Natural killer cell (primary cell): ENCODE results near the gene ADAM19. TPM values are rescaled to one million over a fixed set of nuclear protein-coding genes. Genes with fewer than 3 reads are reported as not detected.

Source experiments
- ATAC-seq, 3 donors: fragments of 150-1000 bp in 2 of 3; fragments of 200-7000 bp in 1 of 3; cut with Tn5 transposase; 1 replicate in 1 of 3; 2 replicates in 2 of 3; pipeline ENCODE4 v1.10.0; 2021; ENCODE audit warnings: mild to moderate bottlenecking in 2 of 3, moderate library complexity in 2 of 3
- DNase-seq, 2 donors: peaks; one replicate each; pipeline versions ENCODE4 v3.0.0 to v3.0.0-alpha.2; 2013 to 2021; ENCODE audit warnings: mixed read lengths in 1 of 2
- H3K27ac ChIP-seq: one replicate; pipeline ENCODE4 v1.5.1; 2013; ENCODE audit warnings: mild to moderate bottlenecking, low read length
- H3K27me3 ChIP-seq: one replicate; pipeline ENCODE4 v1.6.1; 2013; ENCODE audit warnings: low read length; ENCODE audit not compliant: control insufficient read depth, insufficient read depth
- H3K36me3 ChIP-seq: one replicate; pipeline ENCODE4 v1.6.1; 2013; ENCODE audit warnings: low read length; ENCODE audit not compliant: control insufficient read depth, insufficient read depth
- H3K4me1 ChIP-seq: one replicate; pipeline ENCODE4 v1.6.1; 2013; ENCODE audit warnings: low read length; ENCODE audit not compliant: control insufficient read depth, insufficient read depth
- H3K4me3 ChIP-seq: one replicate; pipeline ENCODE4 v1.5.1; 2013; ENCODE audit warnings: low read length
- H3K9me3 ChIP-seq: one replicate; pipeline ENCODE4 v1.6.1; 2013; ENCODE audit warnings: low read length; ENCODE audit not compliant: control insufficient read depth, insufficient read depth
- H3K27ac Mint-ChIP-seq, 2 donors: one replicate each; pipeline ENCODE4 v1.8.0; 2022; ENCODE audit warnings: mild to moderate bottlenecking in 2 of 2, mixed read lengths in 2 of 2, moderate library complexity in 1 of 2
- H3K27me3 Mint-ChIP-seq, 2 donors: one replicate each; pipeline ENCODE4 v1.8.0; 2022; ENCODE audit warnings: low read depth in 2 of 2, mixed read lengths in 2 of 2
- H3K36me3 Mint-ChIP-seq: one replicate; pipeline ENCODE4 v1.8.0; 2022; ENCODE audit warnings: mixed read lengths
- H3K4me1 Mint-ChIP-seq, 2 donors: one replicate each; pipeline ENCODE4 v1.8.0; 2022; ENCODE audit warnings: mixed read lengths in 2 of 2
- H3K4me3 Mint-ChIP-seq: one replicate; pipeline ENCODE4 v1.8.0; 2022; ENCODE audit warnings: mild to moderate bottlenecking, moderate library complexity, mixed read lengths
- H3K9me3 Mint-ChIP-seq, 2 donors: one replicate each; pipeline ENCODE4 v1.8.0; 2022; ENCODE audit warnings: mixed read lengths in 2 of 2
- CTCF ChIP-seq: fragments of 200-600 bp; IDR thresholded peaks from one replicate; pipeline ENCODE4 v1.8.0; 2022; ENCODE audit warnings: antibody characterized with exemption
- WGBS: methylation state at CpG from one replicate; pipeline ENCODE4 v1.1.7; 2013; ENCODE audit warnings: missing lambda C conversion rate; ENCODE audit not compliant: insufficient coverage; 5-methylcytosine and 5-hydroxymethylcytosine counted together
- intact Hi-C: fragments of 100-400 bp; cut with micrococcal nuclease; formaldehyde crosslinking; loops from one replicate; pipeline ENCODE4 v1.14.2; 2022
- total RNA-seq, 4 donors: library from RNA; stranded (reverse); fragments of 120-200 nt in 1 of 4; gene quantifications; one replicate each; pipeline versions ENCODE4 v1.2.3 to v1.2.4, GENCODE V29; 2013 to 2022

ADAM19 gene
- total RNA-seq, 3 donors from 2014 or later (not counting 1 experiment from before 2014, with no cell fraction given): 1.2 to 28.0 (median 4.7) TPM

GRCh38 chr5:157558041-157558595 lies 17.5 kb downstream of the ADAM19 start:
- Mint-ChIP-seq H3K27me3 (peaks cover 6 to 8% of the 10 kb centered on the region in 2 donors), H3K27ac (no peak overlapping the region), H3K4me3 (no peak overlapping the region), H3K9me3 (no peaks in the 10 kb centered on the region), H3K36me3 (no peaks in the 10 kb centered on the region), H3K4me1 (no peaks in the 10 kb centered on the region)
- Histone ChIP-seq H3K9me3 (no peaks in the 10 kb centered on the region), H3K27me3 (no peaks in the 10 kb centered on the region), H3K27ac (no peak overlapping the region), H3K36me3 (no peaks in the 10 kb centered on the region), H3K4me3 (no peak overlapping the region), H3K4me1 (peaks cover 12% of the 10 kb centered on the region)
- 95% methylated on average over 4 of the region's 4 CpGs for WGBS
- intact Hi-C loops: no loop called here
- no peak for TF ChIP-seq CTCF
- no peak for DNase-seq
- ATAC-seq: no peak

- no peaks in the 10 kb centered on the region for H3K4me1 Mint-ChIP-seq
- no peak for TF ChIP-seq CTCF
- no peak for ATAC-seq
- no peaks in the 10 kb centered on the region for H3K9me3 Mint-ChIP-seq
- Histone ChIP-seq H3K27ac (no peak overlapping the region), H3K4me3 (no peak overlapping the region), H3K27me3 (no peaks in the 10 kb centered on the region), H3K4me1 (peaks cover 12% of the 10 kb centered on the region), H3K9me3 (no peaks in the 10 kb centered on the region), H3K36me3 (no peaks in the 10 kb centered on the region)
- peaks cover 0 to 8% of the 10 kb centered on the region in 2 donors for H3K27me3 Mint-ChIP-seq
- H3K4me3 Mint-ChIP-seq: no peak overlapping the region
- DNase-seq: no peak
- intact Hi-C loops: no loop called here
- H3K27ac Mint-ChIP-seq: no peak overlapping the region
- H3K36me3 Mint-ChIP-seq: no peaks in the 10 kb centered on the region
- 82% methylated on average over 8 of the region's 8 CpGs for WGBS
These were observed 18.8 kb downstream of the ADAM19 start for GRCh38 chr5:157556615-157557418.

- no peak overlapping the region for H3K27ac ChIP-seq
- H3K9me3 Mint-ChIP-seq: no peaks in the 10 kb centered on the region
- TF ChIP-seq CTCF: no peak
- H3K27me3 Mint-ChIP-seq: peaks cover 2 to 24% of the 10 kb centered on the region in 2 donors
- H3K36me3 ChIP-seq: no peaks in the 10 kb centered on the region
- intact Hi-C loops: no loop called here
- H3K27me3 ChIP-seq: no peaks in the 10 kb centered on the region
- no peaks in the 10 kb centered on the region for H3K36me3 Mint-ChIP-seq
- DNase-seq: no peak
- peaks cover 12% of the 10 kb centered on the region for H3K4me1 ChIP-seq
- no peak overlapping the region for H3K27ac Mint-ChIP-seq
- ATAC-seq: peak in 1 of 3 donors; percentile 66
- H3K4me3 ChIP-seq: no peak overlapping the region
- WGBS: 68% methylated on average over 2 of the region's 4 CpGs
- H3K9me3 ChIP-seq: no peaks in the 10 kb centered on the region
- no peak overlapping the region for H3K4me3 Mint-ChIP-seq
- H3K4me1 Mint-ChIP-seq: no peaks in the 10 kb centered on the region
These were observed 20.4 kb downstream of the ADAM19 start for GRCh38 chr5:157555037-157555640.
